SK-N-SH (cell line): ENCODE measurements around the gene TSPAN11. TPM values are rescaled to one million over a fixed set of nuclear protein-coding genes. Genes with fewer than 3 reads are reported as not detected.

Experiments used
- CTCF ChIA-PET: fragments of 300-600, 350-600 bp; formaldehyde crosslinking; extraction: SDS; loops from one replicate; lab custom pipeline; 2021; lab: Yijun Ruan, JAX
- POLR2A ChIA-PET: fragments of 350-600 bp; sonication (Branson Sonifier 250); formaldehyde crosslinking; extraction: SDS; loops from one replicate; lab custom pipeline; 2020; ENCODE audit warnings: antibody characterized with exemption, inconsistent platforms; lab: Yijun Ruan, JAX
- DNase-seq: peaks from one replicate; pipeline ENCODE4 v3.0.0; 2012
- H2AFZ ChIP-seq: fragments of 200-600 bp; sonication (generic); 2 replicates; pipeline ENCODE4 v1.8.1; 2016; ENCODE audit warnings: antibody characterized with exemption, mild to moderate bottlenecking, low read depth
- H3F3A ChIP-seq: fragments of 200-600 bp; sonication (generic); replicated peaks from 2 replicates; pipeline ENCODE3; 2016; ENCODE audit warnings: antibody characterized with exemption, mild to moderate bottlenecking; ENCODE audit not compliant: insufficient read depth
- H3K27ac ChIP-seq, 2 experiments: fragments of 200-500 bp in 1 of 2; fragments of 200-600 bp in 1 of 2; sonication (Bioruptor generic) in 1 of 2; sonication (generic), shearing (Covaris generic) in 1 of 2; 2 replicates each; pipeline versions ENCODE4 v1.5.1 to v1.6.1; 2014 to 2016; ENCODE audit warnings: low read depth in 2 of 2, inconsistent platforms in 1 of 2, low read length in 1 of 2, mild to moderate bottlenecking in 1 of 2, mixed read lengths in 1 of 2
- H3K27me3 ChIP-seq: fragments of 200-600 bp; sonication (generic), shearing (Covaris generic); 2 replicates; pipeline ENCODE4 v1.6.1; 2016; ENCODE audit warnings: mixed run types; ENCODE audit not compliant: insufficient read depth
- H3K36me3 ChIP-seq, 2 experiments: fragments of 200-500 bp in 1 of 2; fragments of 200-600 bp in 1 of 2; sonication (Bioruptor generic) in 1 of 2; sonication (generic) in 1 of 2; replicated peaks in 1 of 2; 2 replicates each; pipeline versions ENCODE3 to v1.5.1; 2014 to 2016; ENCODE audit warnings: low read length in 1 of 2, mild to moderate bottlenecking in 1 of 2; ENCODE audit not compliant: insufficient read depth in 2 of 2, control insufficient read depth in 1 of 2
- H3K4me1 ChIP-seq, 2 experiments: fragments of 200-500 bp in 1 of 2; fragments of 200-600 bp in 1 of 2; sonication (Bioruptor generic) in 1 of 2; sonication (generic), shearing (Covaris generic) in 1 of 2; 2 replicates each; pipeline versions ENCODE4 v1.5.1 to v1.6.1; 2014 to 2016; ENCODE audit warnings: low read depth in 1 of 2, low read length in 1 of 2, mixed run types in 1 of 2; ENCODE audit not compliant: insufficient read depth in 2 of 2, control insufficient read depth in 1 of 2
- H3K4me2 ChIP-seq: fragments of 200-600 bp; sonication (generic), shearing (Covaris generic); 2 replicates; pipeline ENCODE4 v1.6.1; 2017; ENCODE audit warnings: mixed run types
- H3K4me3 ChIP-seq, 2 experiments: fragments of 200-500 bp in 1 of 2; fragments of 200-600 bp in 1 of 2; sonication (Bioruptor generic) in 1 of 2; sonication (generic), shearing (Covaris generic) in 1 of 2; 2 replicates each; pipeline versions ENCODE4 v1.5.1 to v1.8.1; 2014 to 2016; ENCODE audit warnings: low read depth in 2 of 2, inconsistent platforms in 1 of 2, low read length in 1 of 2, mild to moderate bottlenecking in 1 of 2, mixed read lengths in 1 of 2, moderate library complexity in 1 of 2
- H3K79me2 ChIP-seq: fragments of 200-600 bp; sonication (generic); 2 replicates; pipeline ENCODE4 v1.8.1; 2017; ENCODE audit warnings: mild to moderate bottlenecking; ENCODE audit not compliant: insufficient read depth
- H3K9ac ChIP-seq: fragments of 200-600 bp; sonication (generic); 2 replicates; pipeline ENCODE4 v1.6.1; 2017; ENCODE audit warnings: mixed run types
- H3K9me2 ChIP-seq: fragments of 200-600 bp; sonication (generic); 2 replicates; pipeline ENCODE4 v1.6.1; 2017; ENCODE audit warnings: mixed run types
- H3K9me3 ChIP-seq: fragments of 200-600 bp; sonication (generic); 2 replicates; pipeline ENCODE4 v1.6.1; 2017; ENCODE audit warnings: mixed run types, mild to moderate bottlenecking, moderate library complexity
- H4K20me1 ChIP-seq: fragments of 200-600 bp; sonication (generic); 2 replicates; pipeline ENCODE4 v1.6.1; 2017; ENCODE audit warnings: mild to moderate bottlenecking, mixed run types; ENCODE audit not compliant: insufficient read depth
- CHD2 ChIP-seq: fragments of 150-350 bp; IDR thresholded peaks from 2 replicates; pipeline ENCODE4 v1.6.1; 2018; ENCODE audit warnings: low read length; ENCODE audit not compliant: partially characterized antibody
- ELF1 ChIP-seq: IDR thresholded peaks from 2 replicates; pipeline ENCODE4 v1.4.0; 2012
- EP300 ChIP-seq, 2 experiments: IDR thresholded peaks; 2 replicates each; pipeline versions ENCODE4 v1.4.0 to v1.6.1; 2012; ENCODE audit warnings: borderline replicate concordance in 1 of 2, low read depth in 1 of 2, low read length in 1 of 2
- FOXM1 ChIP-seq: IDR thresholded peaks from 2 replicates; pipeline ENCODE4 v1.4.0; 2012; ENCODE audit warnings: low read depth, mild to moderate bottlenecking
- GABPA ChIP-seq: IDR thresholded peaks from 2 replicates; pipeline ENCODE4 v1.4.0; 2012; ENCODE audit warnings: low read depth, mild to moderate bottlenecking
- GATA2 ChIP-seq: sonication (generic); formaldehyde crosslinking; IDR thresholded peaks from 2 replicates; pipeline ENCODE4 v1.5.0; 2020; ENCODE audit warnings: mild to moderate bottlenecking, missing genetic modification reagents
- IRF3 ChIP-seq: fragments of 150-350 bp; IDR thresholded peaks from 2 replicates; pipeline ENCODE4 v1.6.1; 2016; ENCODE audit warnings: mild to moderate bottlenecking, low read depth, low read length
- MAX ChIP-seq: IDR thresholded peaks from 2 replicates; pipeline ENCODE4 v1.4.0; 2012; ENCODE audit warnings: low read depth
- MEF2A ChIP-seq: IDR thresholded peaks from 2 replicates; pipeline ENCODE4 v1.4.0; 2012; ENCODE audit warnings: low read depth, borderline replicate concordance
- MXI1 ChIP-seq: IDR thresholded peaks from 2 replicates; pipeline ENCODE4 v1.6.1; 2012; ENCODE audit warnings: mild to moderate bottlenecking, low read depth, low read length, improper control_type of control experiment
- NFIC ChIP-seq: IDR thresholded peaks from 2 replicates; pipeline ENCODE4 v1.4.0; 2012; ENCODE audit warnings: borderline replicate concordance
- NRF1 ChIP-seq: IDR thresholded peaks from 2 replicates; pipeline ENCODE4 v1.6.1; 2012; ENCODE audit warnings: low read depth, mild to moderate bottlenecking, low read length
- PBX3 ChIP-seq: IDR thresholded peaks from 2 replicates; pipeline ENCODE4; 2012
- RAD21 ChIP-seq: IDR thresholded peaks from 2 replicates; pipeline ENCODE4 v1.6.1; 2012; ENCODE audit warnings: mild to moderate bottlenecking, low read length
- RCOR1 ChIP-seq: fragments of 150-350 bp; IDR thresholded peaks from 2 replicates; pipeline ENCODE4 v1.6.1; 2017; ENCODE audit warnings: antibody characterized with exemption, low read length
- REST ChIP-seq: IDR thresholded peaks from 2 replicates; pipeline ENCODE4 v1.6.1; 2012; ENCODE audit warnings: mild to moderate bottlenecking, low read depth, low read length, moderate library complexity
- RFX5 ChIP-seq: IDR thresholded peaks from 2 replicates; pipeline ENCODE4 v1.6.1; 2012; ENCODE audit warnings: mild to moderate bottlenecking, improper control_type of control experiment, low read length
- RXRA ChIP-seq: IDR thresholded peaks from 2 replicates; pipeline ENCODE4 v1.4.0; 2012; ENCODE audit warnings: low read depth, mild to moderate bottlenecking, borderline replicate concordance
- SIN3A ChIP-seq: IDR thresholded peaks from 2 replicates; pipeline ENCODE4 v1.6.1; 2012; ENCODE audit warnings: low read depth, mild to moderate bottlenecking, low read length, moderate library complexity, borderline replicate concordance
- SMC3 ChIP-seq: IDR thresholded peaks from 2 replicates; pipeline ENCODE4 v1.6.1; 2012; ENCODE audit warnings: low read depth, low read length, improper control_type of control experiment
- TAF1 ChIP-seq: IDR thresholded peaks from 2 replicates; pipeline ENCODE4 v1.6.1; 2012; ENCODE audit warnings: low read depth, mild to moderate bottlenecking, low read length, moderate library complexity, borderline replicate concordance
- TEAD4 ChIP-seq: IDR thresholded peaks from 2 replicates; pipeline ENCODE4 v1.4.0; 2012; ENCODE audit warnings: mild to moderate bottlenecking, borderline replicate concordance; ENCODE audit not compliant: insufficient read depth
- USF1 ChIP-seq: IDR thresholded peaks from 2 replicates; pipeline ENCODE4 v1.4.0; 2012; ENCODE audit warnings: low read depth, borderline replicate concordance
- YY1 ChIP-seq: IDR thresholded peaks from 2 replicates; pipeline ENCODE4 v1.4.0; 2012; ENCODE audit warnings: low read depth, mild to moderate bottlenecking
- WGBS: methylation state at CpG from one replicate; pipeline ENCODE4 v1.1.6; 2017; ENCODE audit warnings: low lambda C conversion rate; 5-methylcytosine and 5-hydroxymethylcytosine counted together
- polyA plus RNA-seq, 3 experiments: library from polyadenylated mRNA; depleted of rRNA; stranded (reverse); fragments of >200 nt; gene quantifications; 2 replicates each; pipeline ENCODE4 v1.2.3, GENCODE V29; 2012

TSPAN11 gene
- polyA plus RNA-seq, 1 of the 3 experiments (the other 2 are of a cell fraction): 6.4 TPM

GRCh38 chr12:30999011-30999410 lies 72.5 kb downstream of the TSPAN11 start (continued):
- TF ChIP-seq USF1 (no peak), GATA2 (CRISPR knock-in tag) (no peak), RAD21 (no peak), CHD2 (no peak), ELF1 (no peak), NRF1 (no peak), YY1 (no peak), RXRA (no peak)

GRCh38 chr12:30999723-31000122 lies 73.2 kb downstream of the TSPAN11 start:
- H3K9me3 ChIP-seq: no peaks in the 10 kb centered on the region
- DNase-seq: no peak
- H4K20me1 ChIP-seq: no peaks in the 10 kb centered on the region
- no peak overlapping the region for H2AFZ ChIP-seq
- no peaks in the 10 kb centered on the region for H3K9me2 ChIP-seq
- TF ChIP-seq ELF1 (no peak), MEF2A (no peak), MAX (no peak), REST (no peak), RFX5 (no peak), SMC3 (no peak), PBX3 (no peak), FOXM1 (no peak), RXRA (no peak), SIN3A (no peak), GABPA (no peak), EP300 (IDR thresholded peaks at IDR 0.05; ENCODE audit: borderline replicate concordance in 1 of 2, low read depth in 1 of 2, low read length in 1 of 2) (no peak), RCOR1 (no peak), TAF1 (no peak), USF1 (no peak), IRF3 (no peak), NFIC (no peak), MXI1 (no peak), TEAD4 (no peak)
- CTCF ChIA-PET: interaction anchor here (1.0 to 1.7 kb wide), 2 partner anchors 9 to 13 kb away, joined by 3 to 9 read pairs; no protein-coding TSS in a partner anchor
- peaks cover 0 to 7% of the 10 kb centered on the region in 2 experiments; a peak in 1 of 4 replicates for H3K4me1 ChIP-seq
- no peaks in the 10 kb centered on the region for H3K36me3 ChIP-seq
- no peak overlapping the region for H3K9ac ChIP-seq
- no peak overlapping the region for H3K4me3 ChIP-seq
- no peaks in the 10 kb centered on the region for H3K27me3 ChIP-seq
- no peak overlapping the region for H3K4me2 ChIP-seq
- POLR2A ChIA-PET: no interaction called here
- WGBS: 77% methylated on average over 4 of the region's 4 CpGs
- H3K27ac ChIP-seq: no peak overlapping the region
- no peaks in the 10 kb centered on the region for H3F3A ChIP-seq
- no peaks in the 10 kb centered on the region for H3K79me2 ChIP-seq
